ENCODE results near the gene HS2ST1. TPM values are rescaled to one million over a fixed set of nuclear protein-coding genes. Genes with fewer than 3 reads are reported as not detected.

The HS2ST1 gene
- total and polyA plus RNA-seq, 4 donors, result 4.1 to 45.3 (median 16.3) TPM

- H3K4me1 ChIP-seq (ENCODE audit: control insufficient read depth in 5 of 5, insufficient read depth in 5 of 5, low read length in 5 of 5), result peaks cover 0 to 21% (median 0%) of the 10 kb centered on the region in 5 donors
- H3K9ac ChIP-seq (ENCODE audit: insufficient read depth in 1 of 2, low read length in 2 of 2), result no peak overlapping the region
- no peak for ATAC-seq (ENCODE audit: insufficient read depth, low FRiP score)
- H3K36me3 ChIP-seq (ENCODE audit: control insufficient read depth in 4 of 4, insufficient read depth in 4 of 4, low read length in 4 of 4), result peaks cover 0 to 7% (median 4%) of the 10 kb centered on the region in 4 donors
- H3K9me3 ChIP-seq (ENCODE audit: control insufficient read depth in 4 of 4, insufficient read depth in 3 of 4, low read length in 3 of 4), result no peaks in the 10 kb centered on the region
- no peak overlapping the region for H3K27ac ChIP-seq (ENCODE audit: low read depth in 1 of 2, low read length in 1 of 2)
- TF ChIP-seq CTCF (IDR thresholded peaks at IDR 0.05; ENCODE audit: control extremely low read depth, extremely low read depth), result no peak
- DNase-seq, result peak in 2 of 3 donors; percentile 36 to 46
- WGBS, 2 donors, result 17 to 33% methylated on average over 2 of the region's 2 CpGs
- no peaks in the 10 kb centered on the region for H3K27me3 ChIP-seq (ENCODE audit: control insufficient read depth in 3 of 3, insufficient read depth in 3 of 3, low read length in 2 of 3)
- H3K4me3 ChIP-seq, result no peak overlapping the region
Measured at GRCh38 chr1:86906419-86906818, 8.0 kb upstream of the HS2ST1 start.

DNA sequence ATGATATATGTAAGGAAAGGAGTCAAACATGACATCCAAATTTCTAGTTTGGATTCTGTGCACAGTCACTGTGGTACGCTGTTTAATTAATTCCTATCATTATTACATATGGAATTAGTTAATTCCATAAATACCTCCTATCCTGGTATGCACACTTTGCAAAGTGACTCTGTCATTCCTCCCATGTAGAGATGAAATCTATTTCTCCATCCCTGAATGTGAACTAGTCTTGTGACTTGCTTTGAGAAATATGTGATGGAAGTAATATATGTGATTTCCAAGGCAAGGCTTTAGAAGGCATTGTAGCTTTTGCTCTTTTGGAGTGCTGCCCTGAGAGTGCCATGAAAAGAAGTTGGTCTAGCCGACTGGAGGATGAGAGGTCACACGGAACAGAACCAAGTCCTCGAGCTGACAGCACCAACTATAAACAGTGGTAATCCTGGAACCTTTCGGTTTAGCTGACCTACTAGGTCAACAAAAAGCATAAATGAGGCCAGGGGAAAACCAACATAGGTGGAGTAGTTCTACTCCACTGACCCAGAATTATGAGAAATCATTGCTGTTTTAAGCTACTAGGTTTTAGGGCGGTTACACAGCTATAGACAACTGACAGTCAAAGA, 2.0 kb upstream of the HS2ST1 start:
- Histone ChIP-seq H3K9ac (ENCODE audit: insufficient read depth in 1 of 2, low read length in 2 of 2) (peak overlapping the region in 1 of 2 donors; percentile 96), H3K4me1 (ENCODE audit: control insufficient read depth in 5 of 5, insufficient read depth in 5 of 5, low read length in 5 of 5) (peaks cover 0 to 19% (median 10%) of the 10 kb centered on the region in 5 donors), H3K9me3 (ENCODE audit: control insufficient read depth in 4 of 4, insufficient read depth in 3 of 4, low read length in 3 of 4) (no peaks in the 10 kb centered on the region), H3K4me3 (no peak overlapping the region), H3K27me3 (ENCODE audit: control insufficient read depth in 3 of 3, insufficient read depth in 3 of 3, low read length in 2 of 3) (no peaks in the 10 kb centered on the region), H3K27ac (ENCODE audit: low read depth in 1 of 2, low read length in 1 of 2) (peak overlapping the region in 1 of 2 donors; percentile 3), H3K36me3 (ENCODE audit: control insufficient read depth in 4 of 4, insufficient read depth in 4 of 4, low read length in 4 of 4) (peaks cover 0 to 7% (median 2%) of the 10 kb centered on the region in 4 donors)
- ATAC-seq (ENCODE audit: insufficient read depth, low FRiP score), result no peak
- DNase-seq, result no peak
- WGBS, 2 donors, result 57 to 74% methylated on average over 6 of the region's 6 CpGs
- TF ChIP-seq CTCF (IDR thresholded peaks at IDR 0.05; ENCODE audit: control extremely low read depth, extremely low read depth), result no peak

DNA sequence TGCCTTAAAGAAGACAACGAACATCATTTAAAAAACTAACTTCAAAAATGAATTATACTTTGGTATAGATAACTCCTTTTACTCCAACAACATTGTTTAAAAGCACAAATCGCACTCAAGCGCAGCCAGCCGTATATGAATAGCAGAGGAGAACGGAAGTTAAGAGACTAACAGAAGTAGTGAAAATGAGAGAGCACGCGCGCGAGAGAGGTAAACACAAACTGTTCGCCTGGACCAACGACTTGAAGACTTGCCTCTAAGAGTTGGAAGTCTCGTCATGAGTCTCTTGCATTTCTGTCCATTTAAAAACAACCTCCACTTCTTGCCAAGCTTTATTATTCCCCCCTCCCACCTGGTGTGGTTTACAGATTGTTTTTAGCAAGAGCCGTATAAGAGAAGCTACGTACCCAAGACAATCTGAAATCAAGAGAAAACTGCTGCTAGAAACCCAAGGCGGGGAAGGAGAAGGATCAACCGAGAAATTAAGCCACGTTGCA, 988 bp upstream of the HS2ST1 start:
- peaks cover 0 to 19% (median 10%) of the 10 kb centered on the region in 5 donors for H3K4me1 ChIP-seq (ENCODE audit: control insufficient read depth in 5 of 5, insufficient read depth in 5 of 5, low read length in 5 of 5)
- peak overlapping the region; percentile 92 to 97 for H3K27ac ChIP-seq (ENCODE audit: low read depth in 1 of 2, low read length in 1 of 2)
- H3K9me3 ChIP-seq (ENCODE audit: control insufficient read depth in 4 of 4, insufficient read depth in 3 of 4, low read length in 3 of 4), result no peaks in the 10 kb centered on the region
- H3K27me3 ChIP-seq (ENCODE audit: control insufficient read depth in 3 of 3, insufficient read depth in 3 of 3, low read length in 2 of 3), result no peaks in the 10 kb centered on the region
- no peak for TF ChIP-seq CTCF (IDR thresholded peaks at IDR 0.05; ENCODE audit: control extremely low read depth, extremely low read depth)
- DNase-seq, result peak in 1 of 3 donors; percentile 67
- no peak for ATAC-seq (ENCODE audit: insufficient read depth, low FRiP score)
- WGBS, 2 donors, result 0% methylated on average over 17 of the region's 17 CpGs
- peak overlapping the region; percentile 74 to 96 for H3K9ac ChIP-seq (ENCODE audit: insufficient read depth in 1 of 2, low read length in 2 of 2)
- peak overlapping the region; percentile 95 for H3K4me3 ChIP-seq
- H3K36me3 ChIP-seq (ENCODE audit: control insufficient read depth in 4 of 4, insufficient read depth in 4 of 4, low read length in 4 of 4), result peaks cover 0 to 7% (median 2%) of the 10 kb centered on the region in 4 donors

Measured in lung (tissue), 12 donors.